Activated naive CD4-positive, alpha-beta T cell treated with anti-CD3 and anti-CD28 coated beads, Interleukin-2, amount 10 ng/mL, durations not matched to agents 7 days and 5 days (primary cell): ENCODE data around the gene MS4A1.

Source experiments
- CTCF ChIA-PET: fragments of 350-600 bp; sonication (Branson Sonifier 250); formaldehyde crosslinking; loops from one replicate; lab custom pipeline; 2021; ENCODE audit warnings: antibody characterized with exemption; lab: Charles Lee
- DNase-seq: peaks from one replicate; pipeline ENCODE4 v3.0.0-alpha.2; 2020
- H3K27ac Mint-ChIP-seq: one replicate; pipeline ENCODE4 v1.8.0; 2021; ENCODE audit warnings: mild to moderate bottlenecking, moderate library complexity, mixed read lengths
- H3K27me3 Mint-ChIP-seq: one replicate; pipeline ENCODE4 v1.8.0; 2021; ENCODE audit warnings: mild to moderate bottlenecking, mixed read lengths
- H3K36me3 Mint-ChIP-seq: one replicate; pipeline ENCODE4 v1.8.0; 2021; ENCODE audit warnings: mixed read lengths
- H3K4me1 Mint-ChIP-seq: one replicate; pipeline ENCODE4 v1.8.0; 2021; ENCODE audit warnings: mixed read lengths
- H3K4me3 Mint-ChIP-seq: one replicate; pipeline ENCODE4 v1.8.0; 2021; ENCODE audit warnings: mild to moderate bottlenecking, moderate library complexity, mixed read lengths
- H3K9me3 Mint-ChIP-seq: one replicate; pipeline ENCODE4 v1.8.0; 2021; ENCODE audit warnings: mixed read lengths

Gene MS4A1

DNA sequence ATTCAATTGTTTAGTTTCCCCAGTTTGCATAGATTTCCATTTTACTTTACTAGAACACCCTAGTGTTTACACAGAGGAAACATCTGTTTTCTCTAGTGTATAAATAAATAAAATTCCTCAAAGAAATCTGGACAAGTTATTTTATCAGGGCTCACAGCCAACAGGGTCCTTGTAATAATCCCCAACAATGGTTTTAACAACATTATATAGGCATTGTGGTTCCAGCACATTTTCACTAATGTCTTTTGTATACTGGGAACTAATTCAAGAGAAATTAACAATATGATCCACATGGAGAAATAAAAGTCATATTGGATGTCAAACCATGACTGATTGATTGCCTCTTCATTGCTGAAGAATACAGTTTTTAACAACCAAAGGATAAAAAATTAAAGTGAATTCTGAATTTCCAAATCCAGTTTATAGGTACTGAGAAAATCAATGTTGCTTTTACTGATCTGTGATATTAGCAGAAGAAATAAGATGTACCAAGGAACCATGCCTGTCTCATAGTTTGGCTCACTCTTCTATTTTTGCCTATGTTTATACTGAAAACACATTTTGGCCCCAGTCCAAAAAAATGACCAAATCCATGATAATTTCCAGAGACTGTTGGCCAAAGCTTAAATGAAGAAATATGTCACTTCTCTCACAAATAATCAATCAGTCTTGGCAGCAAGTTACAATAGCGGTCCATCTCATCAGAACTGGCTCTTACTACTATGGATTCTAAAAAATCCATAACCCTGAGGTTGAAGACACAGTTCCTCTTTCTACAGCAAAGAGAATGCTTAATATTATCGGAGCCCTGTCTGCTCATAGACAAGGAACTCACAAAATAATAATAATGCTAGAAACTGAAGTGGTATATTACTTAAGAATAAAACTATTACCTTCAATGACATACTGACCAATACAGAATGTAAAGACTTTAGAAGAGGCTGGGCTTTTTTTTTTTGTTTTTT, 58.1 kb downstream of the MS4A1 start:
- H3K4me1 Mint-ChIP-seq: no peaks in the 10 kb centered on the region
- peaks cover 4% of the 10 kb centered on the region for H3K9me3 Mint-ChIP-seq
- CTCF ChIA-PET: no interaction called here
- no peak for DNase-seq
- H3K27ac Mint-ChIP-seq: no peak overlapping the region
- no peaks in the 10 kb centered on the region for H3K36me3 Mint-ChIP-seq
- H3K27me3 Mint-ChIP-seq: peaks cover 13% of the 10 kb centered on the region
- no peak overlapping the region for H3K4me3 Mint-ChIP-seq

DNA sequence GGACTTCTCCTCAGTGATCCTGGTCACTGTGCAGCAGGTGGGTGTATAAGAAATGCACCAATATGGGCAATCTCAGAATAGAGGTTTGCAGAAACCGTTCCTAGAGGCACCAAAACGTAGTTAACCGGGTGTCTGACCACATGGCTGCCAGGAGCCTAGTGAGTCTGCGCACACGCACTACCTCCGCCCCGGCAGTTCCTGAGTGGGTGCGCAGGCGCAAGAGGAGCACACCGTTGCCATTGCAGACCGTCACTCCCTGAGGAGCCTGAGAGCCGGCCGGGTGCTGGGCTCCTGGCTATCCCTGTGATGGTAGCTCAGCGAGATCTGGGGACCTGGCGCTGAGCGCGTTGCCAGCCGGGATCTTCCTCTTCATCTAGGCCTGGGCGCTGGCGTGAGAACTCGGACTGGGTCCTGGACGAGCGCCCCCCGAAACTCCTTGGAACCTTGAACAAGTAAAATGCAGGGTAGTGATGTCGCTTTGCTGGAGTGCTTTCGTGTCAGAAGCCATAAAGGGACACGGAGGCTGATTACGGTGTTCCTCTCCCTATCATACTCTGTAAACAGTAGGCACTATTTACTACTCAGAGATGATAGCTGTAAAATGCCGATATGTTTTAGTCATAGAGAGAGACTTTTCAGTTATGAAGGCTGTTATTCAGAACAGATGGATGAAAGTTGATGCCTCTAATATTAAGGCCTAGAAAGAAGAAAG, 59.7 kb downstream of the MS4A1 start, which contains the start of gene MS4A13:
TSS of gene MS4A13 (plus strand) at position 249 of the 712 bp plus-strand sequence. CDS start 2,692 bp downstream, outside the sequence.
- no peak for DNase-seq
- H3K27ac Mint-ChIP-seq: no peak within 1 kb of the TSS
- CTCF ChIA-PET: no interaction called here
- no peaks in the 10 kb centered on the region for H3K9me3 Mint-ChIP-seq
- no peaks in the 10 kb centered on the region for H3K4me1 Mint-ChIP-seq
- H3K4me3 Mint-ChIP-seq: no peak within 1 kb of the TSS
- H3K27me3 Mint-ChIP-seq: peaks cover 13% of the 10 kb centered on the region
- no peaks in the 10 kb centered on the region for H3K36me3 Mint-ChIP-seq
